Measurements from ENCODE around the gene C16orf87. TPM values are rescaled to one million over a fixed set of nuclear protein-coding genes. Genes with fewer than 3 reads are reported as not detected.

C16orf87 gene
- total RNA-seq, 4 donors from 2014 or later = 4.9 to 12.6 (median 6.8) TPM

- Histone ChIP-seq H3K4me1 (no peaks in the 10 kb centered on the region), H3K4me3 (no peak overlapping the region), H3K27me3 (no peaks in the 10 kb centered on the region), H3K36me3 (no peaks in the 10 kb centered on the region), H3K9me3 (peaks cover 8% of the 10 kb centered on the region), H3K27ac (no peak overlapping the region)
- no peak for TF ChIP-seq CTCF (IDR thresholded peaks at IDR 0.05)
- TF ChIP-seq EP300 (IDR thresholded peaks at IDR 0.05) = no peak
- TF ChIP-seq POLR2A (IDR thresholded peaks at IDR 0.05) = no peak
- TF ChIP-seq POLR2AphosphoS5 (IDR thresholded peaks at IDR 0.05) = no peak
- 97% methylated on average over 1 of the region's 1 CpG for WGBS
- no peak for DNase-seq (ENCODE audit: low spot score in 2 of 2)
Observed at GRCh38 chr16:46796764-46797269, 34.2 kb downstream of the C16orf87 start.

- Histone ChIP-seq H3K4me3 (no peak overlapping the region), H3K36me3 (no peaks in the 10 kb centered on the region), H3K9me3 (peaks cover 8% of the 10 kb centered on the region), H3K27ac (no peak overlapping the region), H3K4me1 (peaks cover 6% of the 10 kb centered on the region), H3K27me3 (no peaks in the 10 kb centered on the region)
- TF ChIP-seq POLR2A (IDR thresholded peaks at IDR 0.05) (no peak), CTCF (IDR thresholded peaks at IDR 0.05) (no peak), POLR2AphosphoS5 (IDR thresholded peaks at IDR 0.05) (no peak)
- WGBS = 97% methylated on average over 1 of the region's 1 CpG
- no peak for DNase-seq (ENCODE audit: low spot score in 2 of 2)
Observed at GRCh38 chr16:46793841-46794240, 37.1 kb downstream of the C16orf87 start.

GRCh38 chr16:46790599-46791270, 40.2 kb downstream of the C16orf87 start:
- TF ChIP-seq POLR2A (IDR thresholded peaks at IDR 0.05) (no peak), POLR2AphosphoS5 (IDR thresholded peaks at IDR 0.05) (no peak), CTCF (IDR thresholded peaks at IDR 0.05) (no peak), EP300 (IDR thresholded peaks at IDR 0.05) (no peak)
- H3K4me3 ChIP-seq = peak overlapping the region; percentile 65
- no peak for DNase-seq (ENCODE audit: low spot score in 2 of 2)
- H3K27ac ChIP-seq = no peak overlapping the region
- no peaks in the 10 kb centered on the region for H3K36me3 ChIP-seq
- H3K9me3 ChIP-seq = peaks cover 8% of the 10 kb centered on the region
- 83% methylated on average over 8 of the region's 8 CpGs for WGBS
- H3K27me3 ChIP-seq = no peaks in the 10 kb centered on the region
- peaks cover 6% of the 10 kb centered on the region for H3K4me1 ChIP-seq

- peaks cover 8% of the 10 kb centered on the region for H3K9me3 ChIP-seq
- H3K27me3 ChIP-seq = no peaks in the 10 kb centered on the region
- peak; percentile 84 to 86 for DNase-seq (ENCODE audit: low spot score in 2 of 2)
- H3K4me1 ChIP-seq = peaks cover 6% of the 10 kb centered on the region
- H3K36me3 ChIP-seq = no peaks in the 10 kb centered on the region
- 17% methylated on average over 15 of the region's 43 CpGs for WGBS
- TF ChIP-seq CTCF (IDR thresholded peaks at IDR 0.05) (no peak), EP300 (IDR thresholded peaks at IDR 0.05) (no peak), POLR2AphosphoS5 (IDR thresholded peaks at IDR 0.05) (no peak), POLR2A (IDR thresholded peaks at IDR 0.05) (no peak)
- peak overlapping the region; percentile 65 for H3K4me3 ChIP-seq
- no peak overlapping the region for H3K27ac ChIP-seq
Observed at GRCh38 chr16:46789499-46790414, 41.2 kb downstream of the C16orf87 start.
